GM12801 (cell line): ENCODE data around the gene MAD1L1.

ENCODE experiments used
- TF ChIP-seq, protein P1 (sequence below): IDR thresholded peaks from one replicate; pipeline ENCODE4 v1.5.1; 2011; ENCODE audit warnings: control low read depth; ENCODE audit not compliant: insufficient read length; ENCODE audit errors: extremely low read depth

Gene MAD1L1

DNA sequence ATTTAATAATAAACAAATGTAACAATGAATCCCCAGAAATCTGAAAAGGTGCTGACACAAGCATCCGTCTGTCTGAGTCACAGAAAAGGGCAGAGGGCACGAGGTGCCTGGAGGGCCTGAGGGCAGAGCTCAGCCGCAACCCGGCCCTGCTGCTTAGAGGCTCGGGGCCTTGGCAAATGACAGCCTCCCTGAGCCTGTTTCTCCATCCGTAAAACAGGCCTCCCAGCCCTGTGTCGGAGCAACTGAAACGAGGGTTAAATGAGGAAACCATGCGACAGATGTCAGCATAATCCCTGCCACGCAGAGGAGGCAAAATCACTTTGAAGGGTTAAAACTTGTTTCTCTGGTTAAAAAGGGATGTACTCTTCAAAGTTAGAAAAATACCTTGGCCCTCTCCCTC is 34.2 kb upstream of the MAD1L1 start:
- TF ChIP-seq, protein P1, sequence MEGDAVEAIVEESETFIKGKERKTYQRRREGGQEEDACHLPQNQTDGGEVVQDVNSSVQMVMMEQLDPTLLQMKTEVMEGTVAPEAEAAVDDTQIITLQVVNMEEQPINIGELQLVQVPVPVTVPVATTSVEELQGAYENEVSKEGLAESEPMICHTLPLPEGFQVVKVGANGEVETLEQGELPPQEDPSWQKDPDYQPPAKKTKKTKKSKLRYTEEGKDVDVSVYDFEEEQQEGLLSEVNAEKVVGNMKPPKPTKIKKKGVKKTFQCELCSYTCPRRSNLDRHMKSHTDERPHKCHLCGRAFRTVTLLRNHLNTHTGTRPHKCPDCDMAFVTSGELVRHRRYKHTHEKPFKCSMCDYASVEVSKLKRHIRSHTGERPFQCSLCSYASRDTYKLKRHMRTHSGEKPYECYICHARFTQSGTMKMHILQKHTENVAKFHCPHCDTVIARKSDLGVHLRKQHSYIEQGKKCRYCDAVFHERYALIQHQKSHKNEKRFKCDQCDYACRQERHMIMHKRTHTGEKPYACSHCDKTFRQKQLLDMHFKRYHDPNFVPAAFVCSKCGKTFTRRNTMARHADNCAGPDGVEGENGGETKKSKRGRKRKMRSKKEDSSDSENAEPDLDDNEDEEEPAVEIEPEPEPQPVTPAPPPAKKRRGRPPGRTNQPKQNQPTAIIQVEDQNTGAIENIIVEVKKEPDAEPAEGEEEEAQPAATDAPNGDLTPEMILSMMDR, result no peak

DNA sequence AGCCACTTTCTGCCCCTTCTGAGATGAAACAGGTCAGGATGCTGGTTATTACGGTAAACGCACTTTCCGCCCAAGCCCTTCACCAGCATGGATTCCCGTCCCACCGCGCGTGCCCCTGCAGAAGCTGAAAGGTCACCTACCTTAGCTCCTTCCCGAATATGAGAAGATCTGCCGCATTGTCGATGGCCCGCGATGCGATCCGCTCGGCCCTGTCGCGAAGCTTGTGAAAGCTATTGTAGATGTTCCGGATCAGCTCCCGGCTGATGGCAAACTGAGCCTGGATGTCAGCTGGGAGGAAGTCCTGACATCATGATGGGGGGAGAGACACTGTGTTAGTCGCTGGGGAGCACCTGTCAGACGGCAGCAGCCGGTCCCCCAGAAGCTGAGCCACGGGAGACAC is 31.4 kb upstream of the MAD1L1 start:
- TF ChIP-seq, protein P1, result no peak

GRCh38 chr7:2263176-2263575 is 30.4 kb upstream of the MAD1L1 start:
- TF ChIP-seq, protein P1, result no peak

- TF ChIP-seq, protein P1, result no peak
Measured at GRCh38 chr7:2261611-2262010, 28.9 kb upstream of the MAD1L1 start.

DNA sequence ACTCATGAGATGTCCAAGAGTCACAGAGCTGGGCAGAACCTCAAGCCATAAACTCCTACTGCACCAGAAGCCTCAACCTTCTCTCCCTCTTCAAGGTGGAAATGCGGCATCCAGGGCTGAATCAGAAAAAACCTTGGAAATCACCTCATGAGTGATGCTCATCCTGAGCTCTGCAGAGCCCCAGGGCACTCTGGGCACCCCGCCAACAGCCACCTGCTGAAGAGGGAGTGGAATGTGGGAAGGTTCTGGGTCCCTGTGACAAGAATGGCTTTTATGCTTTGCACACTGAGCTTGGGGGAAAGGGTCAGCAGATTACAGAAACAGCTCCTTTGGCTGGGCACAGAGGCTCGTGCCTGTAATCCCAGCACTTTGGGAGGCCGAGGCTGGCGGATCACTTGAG is 28.1 kb upstream of the MAD1L1 start:
- TF ChIP-seq, protein P1, result no peak

DNA sequence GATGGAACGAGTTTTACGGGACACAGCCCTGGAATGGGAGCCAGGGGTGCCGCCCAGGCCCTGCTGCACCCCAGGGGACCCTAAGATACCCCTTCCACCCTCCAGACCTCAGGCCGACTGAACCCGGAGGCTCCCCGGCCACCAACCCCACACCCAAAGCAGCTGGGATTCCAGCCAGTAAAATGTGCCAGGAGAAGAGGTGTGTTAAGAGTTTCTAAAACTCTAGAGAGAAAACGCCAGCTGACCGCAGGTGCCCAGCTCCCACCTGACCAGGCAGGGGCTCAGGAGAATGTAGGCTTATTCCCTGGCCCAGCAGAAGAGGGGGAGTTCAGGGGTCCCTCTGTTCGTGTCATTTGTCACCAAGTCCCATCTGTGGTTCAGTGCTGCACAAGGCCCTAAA is 26.7 kb upstream of the MAD1L1 start:
- TF ChIP-seq, protein P1, result no peak

GRCh38 chr7:2258661-2259365 is 26.1 kb upstream of the MAD1L1 start:
- TF ChIP-seq, protein P1, result no peak
